SK-N-SH (cell line): ENCODE measurements around the gene CLDN14. TPM values are rescaled to one million over a fixed set of nuclear protein-coding genes. Genes with fewer than 3 reads are reported as not detected.

ENCODE experiments used
- CTCF ChIA-PET: fragments of 300-600, 350-600 bp; formaldehyde crosslinking; extraction: SDS; loops from one replicate; lab custom pipeline; 2021; lab: Yijun Ruan, JAX
- POLR2A ChIA-PET: fragments of 350-600 bp; sonication (Branson Sonifier 250); formaldehyde crosslinking; extraction: SDS; loops from one replicate; lab custom pipeline; 2020; ENCODE audit warnings: antibody characterized with exemption, inconsistent platforms; lab: Yijun Ruan, JAX
- DNase-seq: peaks from one replicate; pipeline ENCODE4 v3.0.0; 2012
- H2AFZ ChIP-seq: fragments of 200-600 bp; sonication (generic); 2 replicates; pipeline ENCODE4 v1.8.1; 2016; ENCODE audit warnings: antibody characterized with exemption, mild to moderate bottlenecking, low read depth
- H3F3A ChIP-seq: fragments of 200-600 bp; sonication (generic); replicated peaks from 2 replicates; pipeline ENCODE3; 2016; ENCODE audit warnings: antibody characterized with exemption, mild to moderate bottlenecking; ENCODE audit not compliant: insufficient read depth
- H3K27ac ChIP-seq, 2 experiments: fragments of 200-500 bp in 1 of 2; fragments of 200-600 bp in 1 of 2; sonication (Bioruptor generic) in 1 of 2; sonication (generic), shearing (Covaris generic) in 1 of 2; 2 replicates each; pipeline versions ENCODE4 v1.5.1 to v1.6.1; 2014 to 2016; ENCODE audit warnings: low read depth in 2 of 2, inconsistent platforms in 1 of 2, low read length in 1 of 2, mild to moderate bottlenecking in 1 of 2, mixed read lengths in 1 of 2
- H3K27me3 ChIP-seq: fragments of 200-600 bp; sonication (generic), shearing (Covaris generic); 2 replicates; pipeline ENCODE4 v1.6.1; 2016; ENCODE audit warnings: mixed run types; ENCODE audit not compliant: insufficient read depth
- H3K36me3 ChIP-seq, 2 experiments: fragments of 200-500 bp in 1 of 2; fragments of 200-600 bp in 1 of 2; sonication (Bioruptor generic) in 1 of 2; sonication (generic) in 1 of 2; replicated peaks in 1 of 2; 2 replicates each; pipeline versions ENCODE3 to v1.5.1; 2014 to 2016; ENCODE audit warnings: low read length in 1 of 2, mild to moderate bottlenecking in 1 of 2; ENCODE audit not compliant: insufficient read depth in 2 of 2, control insufficient read depth in 1 of 2
- H3K4me1 ChIP-seq, 2 experiments: fragments of 200-500 bp in 1 of 2; fragments of 200-600 bp in 1 of 2; sonication (Bioruptor generic) in 1 of 2; sonication (generic), shearing (Covaris generic) in 1 of 2; 2 replicates each; pipeline versions ENCODE4 v1.5.1 to v1.6.1; 2014 to 2016; ENCODE audit warnings: low read depth in 1 of 2, low read length in 1 of 2, mixed run types in 1 of 2; ENCODE audit not compliant: insufficient read depth in 2 of 2, control insufficient read depth in 1 of 2
- H3K4me2 ChIP-seq: fragments of 200-600 bp; sonication (generic), shearing (Covaris generic); 2 replicates; pipeline ENCODE4 v1.6.1; 2017; ENCODE audit warnings: mixed run types
- H3K4me3 ChIP-seq, 2 experiments: fragments of 200-500 bp in 1 of 2; fragments of 200-600 bp in 1 of 2; sonication (Bioruptor generic) in 1 of 2; sonication (generic), shearing (Covaris generic) in 1 of 2; 2 replicates each; pipeline versions ENCODE4 v1.5.1 to v1.8.1; 2014 to 2016; ENCODE audit warnings: low read depth in 2 of 2, inconsistent platforms in 1 of 2, low read length in 1 of 2, mild to moderate bottlenecking in 1 of 2, mixed read lengths in 1 of 2, moderate library complexity in 1 of 2
- H3K79me2 ChIP-seq: fragments of 200-600 bp; sonication (generic); 2 replicates; pipeline ENCODE4 v1.8.1; 2017; ENCODE audit warnings: mild to moderate bottlenecking; ENCODE audit not compliant: insufficient read depth
- H3K9ac ChIP-seq: fragments of 200-600 bp; sonication (generic); 2 replicates; pipeline ENCODE4 v1.6.1; 2017; ENCODE audit warnings: mixed run types
- H3K9me2 ChIP-seq: fragments of 200-600 bp; sonication (generic); 2 replicates; pipeline ENCODE4 v1.6.1; 2017; ENCODE audit warnings: mixed run types
- H3K9me3 ChIP-seq: fragments of 200-600 bp; sonication (generic); 2 replicates; pipeline ENCODE4 v1.6.1; 2017; ENCODE audit warnings: mixed run types, mild to moderate bottlenecking, moderate library complexity
- H4K20me1 ChIP-seq: fragments of 200-600 bp; sonication (generic); 2 replicates; pipeline ENCODE4 v1.6.1; 2017; ENCODE audit warnings: mild to moderate bottlenecking, mixed run types; ENCODE audit not compliant: insufficient read depth
- CTCF ChIP-seq: fragments of 200-600 bp; sonication (generic); IDR thresholded peaks from 2 replicates; pipeline ENCODE4 v1.6.1; 2017; ENCODE audit warnings: antibody characterized with exemption, mild to moderate bottlenecking, moderate library complexity
- EZH2phosphoT487 ChIP-seq: fragments of 200-600 bp; sonication (generic); IDR thresholded peaks from 2 replicates; pipeline ENCODE4 v1.6.1; 2017; ENCODE audit warnings: low read depth, mixed run types, mild to moderate bottlenecking, antibody characterized with exemption, moderate library complexity, borderline replicate concordance
- FOXJ3 ChIP-seq: sonication (generic); formaldehyde crosslinking; IDR thresholded peaks from 2 replicates; pipeline ENCODE4 v1.5.1; 2020; ENCODE audit warnings: mild to moderate bottlenecking, missing genetic modification reagents
- JUND ChIP-seq: IDR thresholded peaks from 2 replicates; pipeline ENCODE4 v1.4.0; 2012
- MAX ChIP-seq: IDR thresholded peaks from 2 replicates; pipeline ENCODE4 v1.4.0; 2012; ENCODE audit warnings: low read depth
- PBX3 ChIP-seq: IDR thresholded peaks from 2 replicates; pipeline ENCODE4; 2012
- RAD21 ChIP-seq: IDR thresholded peaks from 2 replicates; pipeline ENCODE4 v1.6.1; 2012; ENCODE audit warnings: mild to moderate bottlenecking, low read length
- RCOR1 ChIP-seq: fragments of 150-350 bp; IDR thresholded peaks from 2 replicates; pipeline ENCODE4 v1.6.1; 2017; ENCODE audit warnings: antibody characterized with exemption, low read length
- REST ChIP-seq: IDR thresholded peaks from 2 replicates; pipeline ENCODE4 v1.6.1; 2012; ENCODE audit warnings: mild to moderate bottlenecking, low read depth, low read length, moderate library complexity
- RFX5 ChIP-seq: IDR thresholded peaks from 2 replicates; pipeline ENCODE4 v1.6.1; 2012; ENCODE audit warnings: mild to moderate bottlenecking, improper control_type of control experiment, low read length
- RXRA ChIP-seq: IDR thresholded peaks from 2 replicates; pipeline ENCODE4 v1.4.0; 2012; ENCODE audit warnings: low read depth, mild to moderate bottlenecking, borderline replicate concordance
- SMC3 ChIP-seq: IDR thresholded peaks from 2 replicates; pipeline ENCODE4 v1.6.1; 2012; ENCODE audit warnings: low read depth, low read length, improper control_type of control experiment
- TAF1 ChIP-seq: IDR thresholded peaks from 2 replicates; pipeline ENCODE4 v1.6.1; 2012; ENCODE audit warnings: low read depth, mild to moderate bottlenecking, low read length, moderate library complexity, borderline replicate concordance
- TCF12 ChIP-seq: IDR thresholded peaks from 2 replicates; pipeline ENCODE4 v1.4.0; 2012
- TEAD4 ChIP-seq: IDR thresholded peaks from 2 replicates; pipeline ENCODE4 v1.4.0; 2012; ENCODE audit warnings: mild to moderate bottlenecking, borderline replicate concordance; ENCODE audit not compliant: insufficient read depth
- YY1 ChIP-seq: IDR thresholded peaks from 2 replicates; pipeline ENCODE4 v1.4.0; 2012; ENCODE audit warnings: low read depth, mild to moderate bottlenecking
- WGBS: methylation state at CpG from one replicate; pipeline ENCODE4 v1.1.6; 2017; ENCODE audit warnings: low lambda C conversion rate; 5-methylcytosine and 5-hydroxymethylcytosine counted together
- polyA plus RNA-seq, 3 experiments: library from polyadenylated mRNA; depleted of rRNA; stranded (reverse); fragments of >200 nt; gene quantifications; 2 replicates each; pipeline ENCODE4 v1.2.3, GENCODE V29; 2012

The CLDN14 gene
- polyA plus RNA-seq, 1 of the 3 experiments (the other 2 are of a cell fraction): not detected

- no peak overlapping the region for H3K9ac ChIP-seq
- no peak overlapping the region for H3K4me3 ChIP-seq
- no peak overlapping the region for H2AFZ ChIP-seq
- 74% methylated on average over 4 of the region's 4 CpGs for WGBS
- DNase-seq: no peak
- no peaks in the 10 kb centered on the region for H3K9me3 ChIP-seq
- H3K27me3 ChIP-seq: no peaks in the 10 kb centered on the region
- no peak overlapping the region for H3K27ac ChIP-seq
- H3F3A ChIP-seq: no peaks in the 10 kb centered on the region
- no peaks in the 10 kb centered on the region for H3K9me2 ChIP-seq
- H3K36me3 ChIP-seq: peaks cover 0 to 4% of the 10 kb centered on the region in 2 experiments
- H3K4me2 ChIP-seq: no peak overlapping the region; the same call in 1 of the 2 replicates
- H4K20me1 ChIP-seq: no peaks in the 10 kb centered on the region
- CTCF ChIA-PET: no interaction called here
- peaks cover 0 to 10% of the 10 kb centered on the region in 2 experiments; a peak in 2 of 4 replicates for H3K4me1 ChIP-seq
- H3K79me2 ChIP-seq: no peaks in the 10 kb centered on the region
- TF ChIP-seq REST (no peak), EZH2phosphoT487 (no peak), MAX (no peak), FOXJ3 (CRISPR knock-in tag) (no peak), TEAD4 (no peak), CTCF (no peak), RXRA (no peak), PBX3 (no peak), SMC3 (no peak), RAD21 (no peak), RCOR1 (no peak), RFX5 (no peak), TAF1 (no peak), YY1 (no peak), JUND (no peak), TCF12 (no peak)
- POLR2A ChIA-PET: no interaction called here
Measured at GRCh38 chr21:36454706-36455105, 25.2 kb downstream of the CLDN14 start.
